Common myeloid progenitor, CD34-positive (primary cell): ENCODE data around the gene TWF1.

Source experiments
- CTCF ChIA-PET: fragments of 350-600 bp; sonication (Branson Sonifier 250); formaldehyde crosslinking; loops from one replicate; lab custom pipeline; 2021; ENCODE audit warnings: antibody characterized with exemption; lab: Charles Lee
- POLR2A ChIA-PET: fragments of 350-600 bp; sonication (Branson Sonifier 250); formaldehyde crosslinking; loops from one replicate; lab custom pipeline; 2021; ENCODE audit warnings: antibody characterized with exemption; lab: Charles Lee
- DNase-seq, 3 donors: peaks; one replicate each; pipeline versions ENCODE4 v3.0.0 to v3.0.0-alpha.2; 2013
- H3K27ac ChIP-seq, 2 experiments: 1 replicate in 1 of 2; 2 replicates in 1 of 2; pipeline ENCODE4 v1.7.0; 2013; ENCODE audit warnings: inconsistent platforms in 2 of 2, low read length in 2 of 2, mild to moderate bottlenecking in 2 of 2, low read depth in 1 of 2, moderate library complexity in 1 of 2; ENCODE audit not compliant: severe bottlenecking in 2 of 2, insufficient read depth in 1 of 2, poor library complexity in 1 of 2
- H3K27me3 ChIP-seq, 5 experiments: replicated peaks in 2 of 5; 1 replicate in 3 of 5; 2 replicates in 2 of 5; pipeline versions ENCODE4 v1.6.1 to v1.7.0; 2013; ENCODE audit warnings: low read length in 4 of 5, mild to moderate bottlenecking in 2 of 5, moderate library complexity in 2 of 5, inconsistent platforms in 1 of 5; ENCODE audit not compliant: insufficient read depth in 5 of 5, control insufficient read depth in 4 of 5
- H3K36me3 ChIP-seq, 4 experiments: 1 replicate in 2 of 4; 2 replicates in 2 of 4; pipeline versions ENCODE4 v1.6.1 to v1.7.0; 2013; ENCODE audit warnings: low read length in 3 of 4, control low read depth in 1 of 4, mild to moderate bottlenecking in 1 of 4; ENCODE audit not compliant: control insufficient read depth in 4 of 4, insufficient read depth in 4 of 4
- H3K4me1 ChIP-seq, 4 experiments: 1 replicate in 3 of 4; 2 replicates in 1 of 4; pipeline versions ENCODE4 v1.6.1 to v1.7.1; 2013; ENCODE audit warnings: low read length in 3 of 4, mild to moderate bottlenecking in 3 of 4, control low read depth in 1 of 4, inconsistent platforms in 1 of 4, moderate library complexity in 1 of 4; ENCODE audit not compliant: control insufficient read depth in 4 of 4, insufficient read depth in 4 of 4; ENCODE audit errors: control extremely low read depth in 1 of 4
- H3K4me3 ChIP-seq, 7 experiments: 1 replicate in 4 of 7; 2 replicates in 3 of 7; pipeline versions ENCODE4 v1.5.1 to v1.7.0; 2013; ENCODE audit warnings: mild to moderate bottlenecking in 7 of 7, low read length in 6 of 7, moderate library complexity in 6 of 7, inconsistent platforms in 2 of 7, low read depth in 2 of 7, control low read depth in 1 of 7; ENCODE audit not compliant: insufficient read depth in 4 of 7, control insufficient read depth in 1 of 7; ENCODE audit errors: extremely low read depth in 1 of 7
- H3K9me3 ChIP-seq, 5 experiments: 1 replicate in 4 of 5; 2 replicates in 1 of 5; pipeline versions ENCODE4 v1.6.1 to v1.7.1; 2013; ENCODE audit warnings: low read length in 4 of 5, mild to moderate bottlenecking in 2 of 5, inconsistent platforms in 1 of 5, low read depth in 1 of 5, moderate library complexity in 1 of 5; ENCODE audit not compliant: control insufficient read depth in 4 of 5, insufficient read depth in 2 of 5; ENCODE audit errors: control extremely low read depth in 1 of 5
- WGBS: methylation state at CpG from one replicate; pipeline ENCODE4 v1.1.5; 2013; ENCODE audit not compliant: insufficient coverage; 5-methylcytosine and 5-hydroxymethylcytosine counted together

Gene TWF1

GRCh38 chr12:43827093-43827492 is 21.0 kb upstream of the TWF1 start:
- POLR2A ChIA-PET = no interaction called here
- peaks cover 1 to 4% (median 4%) of the 10 kb centered on the region in 4 experiments for H3K4me1 ChIP-seq
- no peak for DNase-seq

GRCh38 chr12:43826681-43827080 is 20.6 kb upstream of the TWF1 start:
- H3K27me3 ChIP-seq = peaks cover 0 to 5% (median 0%) of the 10 kb centered on the region in 5 experiments
- WGBS = 100% methylated on average over 1 of the region's 3 CpGs
- no peaks in the 10 kb centered on the region for H3K36me3 ChIP-seq
- no peak for DNase-seq
- no peaks in the 10 kb centered on the region for H3K4me1 ChIP-seq
- no peak overlapping the region for H3K4me3 ChIP-seq
- ChIA-PET POLR2A (no interaction called here), CTCF (interaction anchor here (1.0 to 1.7 kb wide), 3 partner anchors 9 to 21 kb away, joined by 3 to 6 read pairs (median 3); partner anchors contain the start of gene TWF1)
- no peak overlapping the region for H3K27ac ChIP-seq
- H3K9me3 ChIP-seq = no peaks in the 10 kb centered on the region

More at GRCh38 chr12:43827093-43827492, 21.0 kb upstream of the TWF1 start:
- H3K36me3 ChIP-seq = no peaks in the 10 kb centered on the region
- WGBS = no CpG with 5 or more reads among the region's 1 CpG
- H3K9me3 ChIP-seq = no peaks in the 10 kb centered on the region
- CTCF ChIA-PET = interaction anchor here (1.1 to 1.7 kb wide), 2 partner anchors 12 to 21 kb away, joined by 3 to 6 read pairs; partner anchors contain the start of gene TWF1
- H3K4me3 ChIP-seq = no peak overlapping the region
- H3K27me3 ChIP-seq = peaks cover 0 to 5% (median 0%) of the 10 kb centered on the region in 5 experiments
- no peak overlapping the region for H3K27ac ChIP-seq

GRCh38 chr12:43824207-43824775 is 18.2 kb upstream of the TWF1 start:
- Histone ChIP-seq H3K9me3 (no peaks in the 10 kb centered on the region), H3K27me3 (peaks cover 0 to 2% (median 0%) of the 10 kb centered on the region in 5 experiments), H3K27ac (no peak overlapping the region), H3K4me1 (no peaks in the 10 kb centered on the region), H3K4me3 (no peak overlapping the region), H3K36me3 (no peaks in the 10 kb centered on the region)
- CTCF ChIA-PET = interaction anchor here (0.9 to 1.5 kb wide), 2 partner anchors 10 to 51 kb away, joined by 3 to 5 read pairs; no protein-coding TSS in a partner anchor
- no peak for DNase-seq
- POLR2A ChIA-PET = interaction anchor here (0.6 to 0.9 kb wide), 2 partner anchors 53 to 342 kb away, joined by 3 to 4 read pairs; no protein-coding TSS in a partner anchor
- 93% methylated on average over 7 of the region's 8 CpGs for WGBS

- Histone ChIP-seq H3K27me3 (peaks cover 0 to 2% (median 0%) of the 10 kb centered on the region in 5 experiments), H3K27ac (no peak overlapping the region), H3K36me3 (no peaks in the 10 kb centered on the region), H3K4me1 (no peaks in the 10 kb centered on the region), H3K4me3 (no peak overlapping the region), H3K9me3 (no peaks in the 10 kb centered on the region)
- WGBS = 88% methylated on average over 2 of the region's 3 CpGs
- no peak for DNase-seq
- CTCF ChIA-PET = interaction anchor here (1.1 kb wide), 1 partner anchor 11 kb away, joined by 3 read pairs; no protein-coding TSS in a partner anchor
- POLR2A ChIA-PET = no interaction called here
Measured at GRCh38 chr12:43816168-43816567, 10.1 kb upstream of the TWF1 start.

- Histone ChIP-seq H3K4me3 (no peak overlapping the region), H3K9me3 (no peaks in the 10 kb centered on the region), H3K36me3 (no peaks in the 10 kb centered on the region), H3K27ac (no peak overlapping the region), H3K4me1 (no peaks in the 10 kb centered on the region), H3K27me3 (peaks cover 0 to 2% (median 0%) of the 10 kb centered on the region in 5 experiments)
- POLR2A ChIA-PET = no interaction called here
- 100% methylated on average over 2 of the region's 3 CpGs for WGBS
- DNase-seq = no peak
- CTCF ChIA-PET = interaction anchor here (1.1 kb wide), 1 partner anchor 12 kb away, joined by 3 read pairs; no protein-coding TSS in a partner anchor
Measured at GRCh38 chr12:43815416-43815815, 9.3 kb upstream of the TWF1 start.

- peaks cover 0 to 2% (median 0%) of the 10 kb centered on the region in 5 experiments for H3K27me3 ChIP-seq
- no peaks in the 10 kb centered on the region for H3K9me3 ChIP-seq
- CTCF ChIA-PET = no interaction called here
- no peaks in the 10 kb centered on the region for H3K4me1 ChIP-seq
- DNase-seq = no peak
- H3K27ac ChIP-seq = no peak overlapping the region
- H3K4me3 ChIP-seq = no peak overlapping the region
- POLR2A ChIA-PET = no interaction called here
- H3K36me3 ChIP-seq = no peaks in the 10 kb centered on the region
- WGBS = 100% methylated on average over 1 of the region's 4 CpGs
Measured at GRCh38 chr12:43812926-43813325, 6.8 kb upstream of the TWF1 start.

GRCh38 chr12:43812057-43812456 is 5.9 kb upstream of the TWF1 start:
- H3K27ac ChIP-seq = no peak overlapping the region
- peaks cover 0 to 2% (median 0%) of the 10 kb centered on the region in 5 experiments for H3K27me3 ChIP-seq
- H3K4me1 ChIP-seq = peaks cover 1 to 5% (median 2%) of the 10 kb centered on the region in 4 experiments
- ChIA-PET CTCF (no interaction called here), POLR2A (no interaction called here)
- no peaks in the 10 kb centered on the region for H3K9me3 ChIP-seq
- H3K36me3 ChIP-seq = no peaks in the 10 kb centered on the region
- H3K4me3 ChIP-seq = no peak overlapping the region
- no peak for DNase-seq
- WGBS = 100% methylated on average over 2 of the region's 2 CpGs
